Common myeloid progenitor, CD34-positive (primary cell): ENCODE results near the gene PHF2.

Source experiments
- CTCF ChIA-PET: fragments of 350-600 bp; sonication (Branson Sonifier 250); formaldehyde crosslinking; loops from one replicate; lab custom pipeline; 2021; ENCODE audit warnings: antibody characterized with exemption; lab: Charles Lee
- POLR2A ChIA-PET: fragments of 350-600 bp; sonication (Branson Sonifier 250); formaldehyde crosslinking; loops from one replicate; lab custom pipeline; 2021; ENCODE audit warnings: antibody characterized with exemption; lab: Charles Lee
- DNase-seq, 3 donors: peaks; one replicate each; pipeline versions ENCODE4 v3.0.0 to v3.0.0-alpha.2; 2013
- H3K27ac ChIP-seq, 2 experiments: 1 replicate in 1 of 2; 2 replicates in 1 of 2; pipeline ENCODE4 v1.7.0; 2013; ENCODE audit warnings: inconsistent platforms in 2 of 2, low read length in 2 of 2, mild to moderate bottlenecking in 2 of 2, low read depth in 1 of 2, moderate library complexity in 1 of 2; ENCODE audit not compliant: severe bottlenecking in 2 of 2, insufficient read depth in 1 of 2, poor library complexity in 1 of 2
- H3K27me3 ChIP-seq, 5 experiments: replicated peaks in 2 of 5; 1 replicate in 3 of 5; 2 replicates in 2 of 5; pipeline versions ENCODE4 v1.6.1 to v1.7.0; 2013; ENCODE audit warnings: low read length in 4 of 5, mild to moderate bottlenecking in 2 of 5, moderate library complexity in 2 of 5, inconsistent platforms in 1 of 5; ENCODE audit not compliant: insufficient read depth in 5 of 5, control insufficient read depth in 4 of 5
- H3K36me3 ChIP-seq, 4 experiments: 1 replicate in 2 of 4; 2 replicates in 2 of 4; pipeline versions ENCODE4 v1.6.1 to v1.7.0; 2013; ENCODE audit warnings: low read length in 3 of 4, control low read depth in 1 of 4, mild to moderate bottlenecking in 1 of 4; ENCODE audit not compliant: control insufficient read depth in 4 of 4, insufficient read depth in 4 of 4
- H3K4me1 ChIP-seq, 4 experiments: 1 replicate in 3 of 4; 2 replicates in 1 of 4; pipeline versions ENCODE4 v1.6.1 to v1.7.1; 2013; ENCODE audit warnings: low read length in 3 of 4, mild to moderate bottlenecking in 3 of 4, control low read depth in 1 of 4, inconsistent platforms in 1 of 4, moderate library complexity in 1 of 4; ENCODE audit not compliant: control insufficient read depth in 4 of 4, insufficient read depth in 4 of 4; ENCODE audit errors: control extremely low read depth in 1 of 4
- H3K4me3 ChIP-seq, 7 experiments: 1 replicate in 4 of 7; 2 replicates in 3 of 7; pipeline versions ENCODE4 v1.5.1 to v1.7.0; 2013; ENCODE audit warnings: mild to moderate bottlenecking in 7 of 7, low read length in 6 of 7, moderate library complexity in 6 of 7, inconsistent platforms in 2 of 7, low read depth in 2 of 7, control low read depth in 1 of 7; ENCODE audit not compliant: insufficient read depth in 4 of 7, control insufficient read depth in 1 of 7; ENCODE audit errors: extremely low read depth in 1 of 7
- H3K9me3 ChIP-seq, 5 experiments: 1 replicate in 4 of 5; 2 replicates in 1 of 5; pipeline versions ENCODE4 v1.6.1 to v1.7.1; 2013; ENCODE audit warnings: low read length in 4 of 5, mild to moderate bottlenecking in 2 of 5, inconsistent platforms in 1 of 5, low read depth in 1 of 5, moderate library complexity in 1 of 5; ENCODE audit not compliant: control insufficient read depth in 4 of 5, insufficient read depth in 2 of 5; ENCODE audit errors: control extremely low read depth in 1 of 5
- WGBS: methylation state at CpG from one replicate; pipeline ENCODE4 v1.1.5; 2013; ENCODE audit not compliant: insufficient coverage; 5-methylcytosine and 5-hydroxymethylcytosine counted together

Gene PHF2

GRCh38 chr9:93673839-93674334 lies 97.5 kb downstream of the PHF2 start:
- no peak for DNase-seq
- peaks cover 0 to 56% (median 32%) of the 10 kb centered on the region in 4 experiments for H3K36me3 ChIP-seq

DNA sequence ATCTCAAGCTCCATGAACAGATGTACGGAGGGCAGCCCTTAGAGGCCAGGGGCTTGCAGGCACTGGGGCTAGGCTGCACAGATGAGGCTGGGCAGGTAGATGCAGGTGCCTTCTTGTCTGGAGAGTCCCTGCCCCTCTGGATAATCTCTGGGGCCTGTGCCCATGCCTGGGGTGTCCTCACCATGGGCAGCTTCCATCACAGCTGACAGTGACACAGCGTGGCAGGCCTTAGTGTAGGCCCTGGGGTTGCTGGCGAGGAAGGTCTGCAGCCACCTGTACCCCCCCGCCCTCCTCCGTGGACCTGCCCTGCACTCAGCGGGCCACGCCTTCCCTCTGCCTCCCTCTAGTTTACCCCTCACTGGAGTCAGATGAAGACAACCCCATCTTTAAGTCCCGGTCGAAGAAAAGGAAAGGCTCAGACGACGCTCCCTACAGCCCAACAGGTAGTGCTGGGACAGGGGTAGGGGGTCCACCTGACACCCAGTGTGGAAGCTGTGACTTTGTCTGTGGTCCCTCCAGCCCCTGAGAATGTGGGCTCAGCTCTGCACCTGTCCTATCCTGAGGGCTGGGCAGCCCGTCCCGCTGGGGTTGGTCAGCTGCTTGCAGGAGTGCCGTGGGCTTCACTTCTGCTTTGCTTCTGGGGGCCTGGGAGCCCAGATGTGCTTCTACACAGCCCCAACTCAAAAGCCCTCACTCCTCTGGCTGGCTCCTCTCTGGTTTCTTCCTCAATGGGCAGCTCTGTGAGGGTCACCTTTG lies 98.4 kb downstream of the PHF2 start:
- H3K4me1 ChIP-seq: no peaks in the 10 kb centered on the region
- POLR2A ChIA-PET: no interaction called here
- no peaks in the 10 kb centered on the region for H3K9me3 ChIP-seq
- WGBS: 97% methylated on average over 12 of the region's 14 CpGs
- H3K27ac ChIP-seq: no peak overlapping the region
- H3K27me3 ChIP-seq: no peaks in the 10 kb centered on the region
- CTCF ChIA-PET: interaction anchor here (1.2 to 1.6 kb wide), 3 partner anchors 9 to 11 kb away, joined by 3 to 4 read pairs (median 3); no protein-coding TSS in a partner anchor
- H3K4me3 ChIP-seq: no peak overlapping the region
- H3K36me3 ChIP-seq: peaks cover 0 to 55% (median 32%) of the 10 kb centered on the region in 4 experiments
- DNase-seq: no peak

More at GRCh38 chr9:93673839-93674334, 97.5 kb downstream of the PHF2 start:
- H3K27ac ChIP-seq: no peak overlapping the region
- H3K9me3 ChIP-seq: no peaks in the 10 kb centered on the region
- 98% methylated on average over 9 of the region's 13 CpGs for WGBS
- ChIA-PET POLR2A (no interaction called here), CTCF (interaction anchor here (1.2 to 1.6 kb wide), 3 partner anchors 9 to 12 kb away, joined by 3 to 4 read pairs (median 3); no protein-coding TSS in a partner anchor)
- H3K4me1 ChIP-seq: no peaks in the 10 kb centered on the region
- no peak overlapping the region for H3K4me3 ChIP-seq
- no peaks in the 10 kb centered on the region for H3K27me3 ChIP-seq

DNA sequence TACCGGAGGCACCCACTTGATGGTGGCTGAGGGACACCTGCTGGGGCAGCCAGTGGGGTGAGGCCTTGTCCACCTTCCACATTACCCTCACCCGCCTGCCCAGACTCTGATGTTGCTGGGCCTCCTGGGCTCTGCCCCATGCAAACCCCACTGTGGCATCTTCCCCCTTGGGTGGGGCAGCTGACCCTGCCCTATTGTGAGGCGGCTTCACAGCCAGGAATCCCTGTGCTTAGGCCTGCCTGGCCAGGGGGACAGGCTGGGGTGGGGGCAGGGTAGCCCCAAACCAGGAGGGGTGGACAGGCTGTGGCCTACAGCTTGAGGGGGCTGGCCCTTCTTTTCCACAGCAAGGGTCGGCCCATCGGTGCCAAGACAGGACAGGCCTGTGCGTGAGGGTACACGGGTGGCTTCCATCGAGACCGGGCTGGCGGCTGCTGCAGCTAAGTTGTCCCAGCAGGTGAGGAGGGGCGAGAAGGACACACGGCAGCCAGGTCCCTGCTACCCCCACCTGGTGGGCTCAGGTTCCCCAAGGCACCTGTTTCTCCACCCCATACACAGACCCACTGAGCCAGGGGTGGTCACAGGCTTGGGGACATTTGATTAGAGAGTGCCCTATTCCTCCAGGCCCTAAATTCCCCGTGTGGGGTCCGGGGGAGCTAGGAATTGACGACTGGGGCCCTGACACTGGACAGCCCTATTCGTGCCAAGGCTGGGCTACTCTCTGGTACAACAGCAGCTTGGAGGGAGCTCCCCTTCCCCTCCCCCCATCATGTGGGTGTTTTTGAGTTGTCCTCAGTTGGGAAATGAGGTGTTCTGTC lies 99.2 kb downstream of the PHF2 start:
- DNase-seq: no peak
- POLR2A ChIA-PET: no interaction called here

GRCh38 chr9:93676310-93677047 lies 100.1 kb downstream of the PHF2 start:
- DNase-seq: no peak
- no peak overlapping the region for H3K27ac ChIP-seq
- peaks cover 0 to 55% (median 32%) of the 10 kb centered on the region in 4 experiments for H3K36me3 ChIP-seq
- no peaks in the 10 kb centered on the region for H3K9me3 ChIP-seq
- over 99% methylated on average over 17 of the region's 23 CpGs for WGBS
- ChIA-PET POLR2A (no interaction called here), CTCF (interaction anchor here (12.3 kb wide), 1 partner anchor 285 kb away, joined by 91 read pairs; no protein-coding TSS in a partner anchor)
- no peaks in the 10 kb centered on the region for H3K27me3 ChIP-seq
- no peak overlapping the region for H3K4me3 ChIP-seq
- no peaks in the 10 kb centered on the region for H3K4me1 ChIP-seq

More for the DNA sequence above, 99.2 kb downstream of the PHF2 start:
- peaks cover 0 to 55% (median 32%) of the 10 kb centered on the region in 4 experiments for H3K36me3 ChIP-seq
- H3K27me3 ChIP-seq: no peaks in the 10 kb centered on the region
- H3K27ac ChIP-seq: no peak overlapping the region
- WGBS: 98% methylated on average over 15 of the region's 16 CpGs
- CTCF ChIA-PET: interaction anchor here (1.2 kb wide), 1 partner anchor 10 kb away, joined by 4 read pairs; no protein-coding TSS in a partner anchor
- H3K4me1 ChIP-seq: no peaks in the 10 kb centered on the region
- no peak overlapping the region for H3K4me3 ChIP-seq
- no peaks in the 10 kb centered on the region for H3K9me3 ChIP-seq

- WGBS: 99% methylated on average over 11 of the region's 12 CpGs
- no peak overlapping the region for H3K27ac ChIP-seq
- no peak overlapping the region for H3K4me3 ChIP-seq
- POLR2A ChIA-PET: no interaction called here
- H3K36me3 ChIP-seq: peaks cover 0 to 55% (median 32%) of the 10 kb centered on the region in 4 experiments
- H3K27me3 ChIP-seq: no peaks in the 10 kb centered on the region
- no peaks in the 10 kb centered on the region for H3K9me3 ChIP-seq
- H3K4me1 ChIP-seq: no peaks in the 10 kb centered on the region
- no peak for DNase-seq
- CTCF ChIA-PET: interaction anchor here (12.3 kb wide), 1 partner anchor 285 kb away, joined by 91 read pairs; no protein-coding TSS in a partner anchor
Observed at GRCh38 chr9:93677048-93677571, 100.7 kb downstream of the PHF2 start.

DNA sequence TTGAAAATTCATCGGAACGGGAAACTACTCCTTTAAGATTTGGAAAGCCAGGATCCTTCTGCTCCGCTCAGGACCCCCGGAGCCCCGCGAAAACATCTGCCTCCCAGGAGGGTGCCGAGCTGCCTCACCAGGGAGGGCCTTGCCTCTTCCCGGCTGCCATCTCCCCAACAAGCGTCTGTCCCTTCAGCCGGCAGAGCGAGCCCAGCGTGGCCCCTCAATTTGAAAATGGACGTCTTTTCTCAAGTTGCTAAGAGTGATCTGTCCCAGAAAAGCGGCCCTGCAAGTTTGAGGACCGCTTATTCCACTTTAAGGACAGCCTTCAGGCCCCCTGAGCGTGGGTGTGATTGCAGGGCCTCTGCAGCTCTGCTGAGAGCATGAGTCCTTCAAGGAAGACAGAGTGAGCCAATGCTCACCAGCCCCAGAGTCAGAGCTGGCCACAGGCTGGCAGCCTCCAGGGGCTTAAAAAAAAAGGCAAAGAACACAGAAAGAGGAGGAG lies 101.3 kb downstream of the PHF2 start:
- no peaks in the 10 kb centered on the region for H3K27me3 ChIP-seq
- ChIA-PET POLR2A (no interaction called here), CTCF (interaction anchor here (1.1 to 12.3 kb wide), 3 partner anchors 10 to 284 kb away, joined by 4 to 91 read pairs (median 4); no protein-coding TSS in a partner anchor)
- no peaks in the 10 kb centered on the region for H3K4me1 ChIP-seq
- H3K9me3 ChIP-seq: no peaks in the 10 kb centered on the region
- H3K4me3 ChIP-seq: no peak overlapping the region
- H3K27ac ChIP-seq: no peak overlapping the region
- DNase-seq: no peak
- peaks cover 0 to 55% (median 32%) of the 10 kb centered on the region in 4 experiments for H3K36me3 ChIP-seq
- WGBS: over 99% methylated on average over 15 of the region's 16 CpGs
